ENCODE measurements around the gene REEP1.

DNA sequence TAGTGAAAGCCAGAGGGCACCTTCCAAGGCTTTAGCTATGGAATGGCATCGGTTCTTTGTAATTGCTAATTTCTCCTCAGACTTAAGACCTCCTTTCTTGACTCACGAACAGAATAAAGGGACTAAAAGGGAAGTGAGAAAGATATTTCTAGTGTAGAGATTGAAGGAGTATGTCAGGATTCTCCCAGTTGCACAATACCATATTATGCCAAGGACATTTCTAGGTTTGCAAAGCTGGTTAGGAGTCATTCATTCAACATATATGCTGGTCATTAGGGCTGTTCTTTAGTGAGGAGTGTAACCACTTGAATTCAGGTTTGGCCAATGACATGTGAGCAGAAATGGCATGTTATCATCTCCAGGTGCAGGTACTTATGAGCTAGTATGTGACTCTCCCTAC is 7.4 kb downstream of the REEP1 start:
- TF ChIP-seq, protein P1, sequence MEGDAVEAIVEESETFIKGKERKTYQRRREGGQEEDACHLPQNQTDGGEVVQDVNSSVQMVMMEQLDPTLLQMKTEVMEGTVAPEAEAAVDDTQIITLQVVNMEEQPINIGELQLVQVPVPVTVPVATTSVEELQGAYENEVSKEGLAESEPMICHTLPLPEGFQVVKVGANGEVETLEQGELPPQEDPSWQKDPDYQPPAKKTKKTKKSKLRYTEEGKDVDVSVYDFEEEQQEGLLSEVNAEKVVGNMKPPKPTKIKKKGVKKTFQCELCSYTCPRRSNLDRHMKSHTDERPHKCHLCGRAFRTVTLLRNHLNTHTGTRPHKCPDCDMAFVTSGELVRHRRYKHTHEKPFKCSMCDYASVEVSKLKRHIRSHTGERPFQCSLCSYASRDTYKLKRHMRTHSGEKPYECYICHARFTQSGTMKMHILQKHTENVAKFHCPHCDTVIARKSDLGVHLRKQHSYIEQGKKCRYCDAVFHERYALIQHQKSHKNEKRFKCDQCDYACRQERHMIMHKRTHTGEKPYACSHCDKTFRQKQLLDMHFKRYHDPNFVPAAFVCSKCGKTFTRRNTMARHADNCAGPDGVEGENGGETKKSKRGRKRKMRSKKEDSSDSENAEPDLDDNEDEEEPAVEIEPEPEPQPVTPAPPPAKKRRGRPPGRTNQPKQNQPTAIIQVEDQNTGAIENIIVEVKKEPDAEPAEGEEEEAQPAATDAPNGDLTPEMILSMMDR (IDR thresholded peaks at IDR 0.05), result no peak
- no peak for TF ChIP-seq POLR2AphosphoS5 (IDR thresholded peaks at IDR 0.05)
- no peak for TF ChIP-seq POLR2A (IDR thresholded peaks at IDR 0.05)
- no peak for TF ChIP-seq EP300 (IDR thresholded peaks at IDR 0.05)
